Measurements from ENCODE around the gene ARMS2.

DNA sequence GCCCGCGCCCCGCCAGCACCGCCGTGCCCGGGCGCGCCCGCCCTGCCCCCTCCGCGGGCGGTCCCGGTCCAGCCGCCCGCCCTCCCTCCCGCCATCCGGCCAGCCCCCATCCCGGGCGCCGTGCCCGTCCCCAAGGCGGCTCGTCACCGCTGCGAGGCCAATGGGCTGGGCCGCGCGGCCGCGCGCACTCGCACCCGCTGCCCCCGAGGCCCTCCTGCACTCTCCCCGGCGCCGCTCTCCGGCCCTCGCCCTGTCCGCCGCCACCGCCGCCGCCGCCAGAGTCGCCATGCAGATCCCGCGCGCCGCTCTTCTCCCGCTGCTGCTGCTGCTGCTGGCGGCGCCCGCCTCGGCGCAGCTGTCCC is 6.9 kb downstream of the ARMS2 start, which contains the start of gene HTRA1:
- TF ChIP-seq, protein P1, sequence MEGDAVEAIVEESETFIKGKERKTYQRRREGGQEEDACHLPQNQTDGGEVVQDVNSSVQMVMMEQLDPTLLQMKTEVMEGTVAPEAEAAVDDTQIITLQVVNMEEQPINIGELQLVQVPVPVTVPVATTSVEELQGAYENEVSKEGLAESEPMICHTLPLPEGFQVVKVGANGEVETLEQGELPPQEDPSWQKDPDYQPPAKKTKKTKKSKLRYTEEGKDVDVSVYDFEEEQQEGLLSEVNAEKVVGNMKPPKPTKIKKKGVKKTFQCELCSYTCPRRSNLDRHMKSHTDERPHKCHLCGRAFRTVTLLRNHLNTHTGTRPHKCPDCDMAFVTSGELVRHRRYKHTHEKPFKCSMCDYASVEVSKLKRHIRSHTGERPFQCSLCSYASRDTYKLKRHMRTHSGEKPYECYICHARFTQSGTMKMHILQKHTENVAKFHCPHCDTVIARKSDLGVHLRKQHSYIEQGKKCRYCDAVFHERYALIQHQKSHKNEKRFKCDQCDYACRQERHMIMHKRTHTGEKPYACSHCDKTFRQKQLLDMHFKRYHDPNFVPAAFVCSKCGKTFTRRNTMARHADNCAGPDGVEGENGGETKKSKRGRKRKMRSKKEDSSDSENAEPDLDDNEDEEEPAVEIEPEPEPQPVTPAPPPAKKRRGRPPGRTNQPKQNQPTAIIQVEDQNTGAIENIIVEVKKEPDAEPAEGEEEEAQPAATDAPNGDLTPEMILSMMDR (IDR thresholded peaks at IDR 0.05): no peak
- no peak for TF ChIP-seq ZFX (IDR thresholded peaks at IDR 0.05; ENCODE audit: borderline replicate concordance)
